ENCODE measurements around the gene MARCOL.
"Not testable (repeated sequence)": the region's sequence is repeated elsewhere in the genome, so short reads cannot be mapped to it uniquely, and the experiment has no call there.

Gene MARCOL

GRCh38 chr5:148268566-148268965 lies 30.2 kb downstream of the MARCOL start, which contains the start of gene SPINK13:
TSS of gene SPINK13 (plus strand) at chr5:148268794. CDS start at chr5:148270073, 1,279 bp downstream.
- no peak for DNase-seq

GRCh38 chr5:148275129-148275528 lies 36.8 kb downstream of the MARCOL start:
- not testable (repeated sequence) for DNase-seq

- DNase-seq: not testable (repeated sequence)
These were observed 42.6 kb downstream of the MARCOL start for GRCh38 chr5:148280893-148281292.

GRCh38 chr5:148281336-148281735 lies 43.0 kb downstream of the MARCOL start:
- DNase-seq: not testable (repeated sequence)

- no peak for DNase-seq
These were observed 52.2 kb downstream of the MARCOL start for GRCh38 chr5:148290271-148291195.

Measured in activated effector memory CD4-positive, alpha-beta T cell treated with Interleukin-2 at 50 U/mL for 16 hours (primary cell).